ENCODE results near the gene UNKL. TPM values are rescaled to one million over a fixed set of nuclear protein-coding genes. Genes with fewer than 3 reads are reported as not detected.

UNKL gene
- total and polyA plus RNA-seq, 2 of the 8 experiments (the other 6 are each of a cell fraction or from before 2014, with no cell fraction given), result 25.1 to 31.8 TPM

- Histone ChIP-seq H2BK5ac (ENCODE audit: low read depth, low read length) (0 out of 2 replicates have a peak overlapping the region, but pooled peaks have one; percentile 9), H4K20me1 (replicated peaks in 1 of 2; ENCODE audit: control insufficient read depth in 1 of 2, insufficient read depth in 2 of 2, low read length in 2 of 2) (peaks cover 0 to 7% of the 10 kb centered on the region in 2 experiments), H3K79me2 (ENCODE audit: control insufficient read depth in 1 of 2, insufficient read depth in 2 of 2, low read length in 2 of 2) (peaks cover 5 to 21% of the 10 kb centered on the region in 2 experiments), H2AFZ (ENCODE audit: low read length) (no peak overlapping the region), H3K23ac (ENCODE audit: insufficient read length) (no peak overlapping the region), H2BK12ac (ENCODE audit: low read depth, low read length) (peak overlapping the region; percentile 50; the same call in 1 of the 2 replicates), H3K9me3 (ENCODE audit: insufficient read depth in 2 of 2, low read depth in 1 of 2, low read length in 1 of 2) (no peaks in the 10 kb centered on the region), H2AK5ac (ENCODE audit: low read depth, low read length) (peak overlapping the region; percentile 28; the same call in 1 of the 2 replicates), H3K18ac (ENCODE audit: extremely low read depth, low read length) (no peak overlapping the region; the same call in 1 of the 2 replicates), H3K4me3 (ENCODE audit: extremely low read depth in 1 of 4, insufficient read depth in 2 of 4, low read depth in 3 of 4, low read length in 4 of 4) (peak overlapping the region; percentile 87 to 97 (median 93)), H3K56ac (replicated peaks; ENCODE audit: insufficient read length, low read depth, low read length) (peak overlapping the region; percentile 26), H3K9ac (replicated peaks in 1 of 4; ENCODE audit: extremely low read depth in 1 of 4, low read depth in 3 of 4, low read length in 3 of 4) (peak overlapping the region; percentile 78 to 87 (median 85)), H3K4me1 (replicated peaks in 1 of 4; ENCODE audit: control insufficient read depth in 3 of 4, insufficient read depth in 4 of 4, low read length in 3 of 4) (peaks cover 0 to 4% (median 3%) of the 10 kb centered on the region in 4 experiments; a peak in 6 of 7 replicates), H2BK15ac (ENCODE audit: low read length) (no peak overlapping the region), H4K91ac (replicated peaks; ENCODE audit: insufficient read length, low read length) (peak overlapping the region; percentile 2), H2BK120ac (replicated peaks; ENCODE audit: low read depth, low read length) (no peak overlapping the region), H3K14ac (ENCODE audit: insufficient read length) (no peak overlapping the region), H4K5ac (ENCODE audit: insufficient read length, low read depth, low read length) (peak overlapping the region; percentile 18), H3K36me3 (ENCODE audit: control insufficient read depth in 2 of 4, insufficient read depth in 4 of 4, low read length in 3 of 4) (no peaks in the 10 kb centered on the region; a peak in 1 of 8 replicates), H3K4ac (replicated peaks; ENCODE audit: insufficient read length, low read depth, low read length) (peak overlapping the region; percentile 91), H3K27ac (ENCODE audit: low read depth, low read length) (peak overlapping the region; percentile 49), H3K4me2 (ENCODE audit: insufficient read depth in 1 of 2, low read depth in 2 of 2, low read length in 2 of 2) (peak overlapping the region; percentile 95 to 97), H2BK20ac (ENCODE audit: low read length) (no peak overlapping the region), H3K79me1 (ENCODE audit: low read depth, low read length) (peaks cover 5% of the 10 kb centered on the region; the same call in 1 of the 2 replicates), H3K27me3 (replicated peaks in 1 of 4; ENCODE audit: control insufficient read depth in 3 of 4, extremely low read depth in 1 of 4, insufficient read depth in 3 of 4, low read length in 3 of 4) (no peaks in the 10 kb centered on the region), H4K8ac (ENCODE audit: extremely low read depth, insufficient read depth, low read length) (peak overlapping the region; percentile 60), H3K23me2 (ENCODE audit: low read depth, low read length) (peaks cover 8% of the 10 kb centered on the region)
- POLR2A ChIA-PET (ENCODE audit: partially characterized antibody), result interaction anchor here (0.7 to 4.0 kb wide), 16 partner anchors 8 to 545 kb away, joined by 3 to 18 read pairs (median 4); partner anchors contain the start of genes MAPK8IP3, PERCC1 and RPS2
- DNase-seq (ENCODE audit: low read depth in 1 of 2, low spot score in 2 of 2) (no peak), FAIRE-seq (no peak)
- WGBS, 2 experiments (ENCODE audit: extremely low coverage in 1 of 2, insufficient coverage in 1 of 2, insufficient read length in 1 of 2, insufficient replicate concordance in 2 of 2, low coverage in 1 of 2, low lambda C conversion rate in 2 of 2, missing lambda C conversion rate in 1 of 2), result 4% methylated on average over 19 of the region's 22 CpGs; no CpG with 5 or more reads in 1 of the 2 experiments
- peak; percentile 89 for TF ChIP-seq SAP30 (IDR thresholded peaks at IDR 0.05; ENCODE audit: insufficient read depth, insufficient replicate concordance, low read length)
- no peak for TF ChIP-seq TAF7 (optimal IDR thresholded peaks at IDR 0.05; ENCODE audit: borderline replicate concordance, low read depth, low read length)
- TF ChIP-seq JUND (IDR thresholded peaks at IDR 0.05; ENCODE audit: low read length), result no peak
- no peak for TF ChIP-seq NRF1 (IDR thresholded peaks at IDR 0.05; ENCODE audit: low read depth, low read length)
- TF ChIP-seq CTCF (IDR thresholded peaks at IDR 0.05; ENCODE audit: control extremely low read depth in 1 of 3, insufficient read depth in 1 of 3, low read depth in 1 of 3, low read length in 3 of 3), result no peak
- TF ChIP-seq BRCA1 (IDR thresholded peaks at IDR 0.05; ENCODE audit: low read depth, low read length), result no peak
- TF ChIP-seq CTBP2 (IDR thresholded peaks at IDR 0.05; ENCODE audit: borderline replicate concordance, insufficient read depth, insufficient read length, low read length), result no peak
- CTCF ChIA-PET (ENCODE audit: partially characterized antibody), result interaction anchor here (0.9 kb wide), 1 partner anchor 57 kb away, joined by 3 read pairs; no protein-coding TSS in a partner anchor
These were observed 5.6 kb upstream of the UNKL start for GRCh38 chr16:1420111-1420539.
